HL-60/S4 (cell line): ENCODE data around the gene HVCN1.
"Not testable (repeated sequence)": the region's sequence is repeated elsewhere in the genome, so short reads cannot be mapped to it uniquely, and the experiment has no call there.

ENCODE experiments used
- in situ Hi-C: fragments of 300-500 bp; cut with MboI; formaldehyde crosslinking; loops from 2 replicates; pipeline ENCODE4 v1.14.3; 2022; ENCODE audit warnings: low sequenced_read_pairs

Gene HVCN1, protein sequence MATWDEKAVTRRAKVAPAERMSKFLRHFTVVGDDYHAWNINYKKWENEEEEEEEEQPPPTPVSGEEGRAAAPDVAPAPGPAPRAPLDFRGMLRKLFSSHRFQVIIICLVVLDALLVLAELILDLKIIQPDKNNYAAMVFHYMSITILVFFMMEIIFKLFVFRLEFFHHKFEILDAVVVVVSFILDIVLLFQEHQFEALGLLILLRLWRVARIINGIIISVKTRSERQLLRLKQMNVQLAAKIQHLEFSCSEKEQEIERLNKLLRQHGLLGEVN

DNA sequence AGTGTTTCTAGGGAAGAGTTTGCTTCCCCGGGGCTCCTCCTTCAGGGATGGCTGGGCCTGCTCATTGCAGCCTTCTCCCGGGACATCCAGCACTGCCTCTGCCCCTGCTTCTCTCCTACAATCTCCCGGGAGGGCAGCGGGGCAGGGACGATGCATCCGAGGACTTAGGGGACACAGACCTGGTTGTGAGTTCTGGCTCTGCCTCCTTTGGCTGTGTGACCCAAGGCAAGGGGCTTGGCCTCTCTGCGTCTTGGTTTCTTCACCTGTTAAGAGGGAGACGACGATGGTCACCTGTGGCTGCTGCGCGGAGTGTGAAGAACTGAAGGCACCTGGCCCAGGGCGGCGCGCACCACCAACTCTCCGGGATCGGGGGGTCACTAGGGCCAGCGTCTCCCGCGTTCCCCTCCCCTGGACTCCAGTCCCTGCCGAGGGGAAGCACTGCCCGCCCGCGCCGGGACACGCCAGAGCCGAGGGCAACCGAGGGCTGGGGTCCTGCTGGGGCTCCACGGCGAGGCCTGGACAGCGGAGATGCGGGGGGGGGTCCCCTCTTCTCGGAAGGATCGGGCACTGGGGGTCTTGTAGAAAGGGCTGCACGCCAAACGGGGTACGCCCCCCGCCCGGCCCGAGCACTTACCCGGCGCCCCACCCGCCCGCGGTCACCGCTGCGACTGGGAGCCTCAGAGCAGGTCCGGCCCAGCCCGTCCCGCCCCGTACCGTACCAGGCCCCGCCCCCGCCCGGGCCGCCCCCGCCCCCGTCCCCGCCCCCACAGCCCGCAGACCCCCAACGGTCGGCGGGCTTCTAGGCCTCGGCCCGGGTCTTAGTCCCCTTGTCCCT is at the start of gene HVCN1:
Gene HVCN1 (minus strand): TSS at position 670 of the 835 bp plus-strand sequence. CDS start 5,870 bp downstream, outside the sequence.
- in situ Hi-C loops, result no loop called here

DNA sequence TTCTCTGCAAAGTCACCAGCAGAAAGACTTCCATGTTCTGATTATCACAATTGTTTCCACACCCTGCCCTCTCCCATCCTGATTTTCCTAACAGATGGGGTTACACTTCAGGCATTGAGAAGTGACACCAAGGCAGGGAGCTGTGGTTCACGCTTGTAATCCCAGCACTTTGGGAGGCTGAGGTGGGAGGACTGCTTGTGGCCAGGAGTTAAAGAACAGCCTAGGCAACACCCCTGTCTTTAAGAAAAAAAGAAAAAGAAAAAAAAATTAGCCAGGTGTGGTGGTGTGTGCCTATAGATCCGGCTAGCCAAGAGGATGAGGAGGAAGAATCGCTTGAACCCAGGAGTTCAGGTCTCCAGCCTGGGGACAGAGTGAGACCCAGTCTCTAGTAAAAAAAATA is 48.6 kb upstream of the HVCN1 start:
- in situ Hi-C loops, result no loop called here

DNA sequence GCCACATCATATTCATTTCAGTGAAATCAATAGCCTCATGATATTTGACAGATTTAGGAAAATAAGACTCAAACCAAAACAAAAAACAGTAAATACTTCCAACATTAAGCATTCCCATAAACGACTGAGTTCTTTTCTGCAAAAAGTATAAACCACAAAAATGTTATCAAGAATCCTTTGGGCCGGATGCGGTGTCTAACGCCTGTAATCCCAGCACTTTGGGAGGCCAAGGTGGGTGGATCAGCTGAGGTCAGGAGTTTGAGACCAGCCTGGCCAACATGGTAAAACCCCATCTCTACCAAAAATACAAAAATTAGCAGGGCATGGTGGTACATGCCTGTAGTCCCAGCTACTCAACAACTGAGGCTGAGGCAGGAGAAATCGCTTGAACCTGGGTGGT is 48.1 kb upstream of the HVCN1 start:
- in situ Hi-C loops, result not testable (repeated sequence)

DNA sequence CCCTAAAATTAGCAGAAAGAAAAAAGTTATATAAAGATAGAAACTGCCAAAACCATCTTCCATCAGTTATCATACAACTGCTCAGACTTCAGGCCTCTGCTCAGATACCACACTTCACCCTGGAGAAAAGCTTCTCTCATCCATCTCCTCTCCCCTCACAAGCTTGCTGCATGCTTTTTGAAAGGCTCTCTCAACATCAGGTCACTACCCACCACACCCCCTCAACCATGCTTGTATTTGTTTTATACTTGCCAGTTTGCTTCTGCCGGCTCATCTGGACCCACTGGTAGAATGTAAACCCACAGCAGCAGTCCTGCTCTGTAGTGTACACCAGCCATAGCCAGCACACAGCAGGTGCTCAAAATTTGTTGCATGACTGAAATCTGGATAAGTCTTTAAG is 45.0 kb upstream of the HVCN1 start:
- in situ Hi-C loops, result no loop called here

DNA sequence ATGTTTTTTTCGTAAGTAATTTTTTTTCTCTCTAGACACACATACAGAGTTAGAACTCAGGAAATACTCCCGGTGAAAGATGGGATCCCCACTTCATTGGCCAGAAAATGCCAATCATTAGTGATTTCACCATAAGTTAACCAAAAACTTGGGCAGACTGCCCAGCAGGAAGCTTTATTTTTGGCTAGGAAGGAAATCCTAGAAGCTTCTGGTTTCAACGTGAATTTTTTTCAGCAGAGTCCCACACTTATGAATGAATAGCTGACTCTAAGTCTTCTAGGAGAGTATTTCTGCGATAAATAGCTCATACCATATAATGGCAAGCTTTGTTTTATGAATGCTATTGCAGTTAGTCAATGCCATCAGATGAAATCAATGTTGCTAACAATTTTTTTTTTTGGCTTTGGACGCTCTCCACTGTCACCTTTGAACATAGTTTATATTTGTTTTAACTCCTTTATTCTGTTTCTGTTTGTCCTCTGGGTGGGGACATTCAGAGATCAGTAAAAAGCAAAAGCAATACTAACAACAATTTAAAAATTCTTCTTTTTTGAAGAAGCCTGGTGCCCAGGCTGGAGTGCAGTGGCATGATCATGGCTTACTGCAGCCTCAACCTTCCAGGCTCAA is 44.3 kb upstream of the HVCN1 start:
- in situ Hi-C loops, result no loop called here

DNA sequence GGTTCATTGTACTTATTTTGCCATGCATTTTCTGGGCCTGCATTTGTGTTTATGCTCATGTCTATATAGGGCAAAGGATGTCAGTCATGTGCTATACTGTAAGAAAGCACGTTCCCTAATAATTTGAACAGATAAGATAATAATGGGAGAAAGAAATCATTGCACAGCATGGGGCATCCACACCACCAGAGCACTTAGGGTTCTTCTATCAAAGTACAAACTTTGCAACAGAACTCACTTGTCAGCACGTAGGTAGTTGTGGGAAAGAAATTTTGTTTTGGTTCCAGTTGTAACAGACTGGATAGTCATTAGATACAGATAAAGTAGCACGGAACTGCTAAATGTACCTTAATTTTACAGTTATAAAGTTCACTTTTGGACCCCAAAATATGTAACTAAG is 43.7 kb upstream of the HVCN1 start:
- in situ Hi-C loops, result no loop called here

DNA sequence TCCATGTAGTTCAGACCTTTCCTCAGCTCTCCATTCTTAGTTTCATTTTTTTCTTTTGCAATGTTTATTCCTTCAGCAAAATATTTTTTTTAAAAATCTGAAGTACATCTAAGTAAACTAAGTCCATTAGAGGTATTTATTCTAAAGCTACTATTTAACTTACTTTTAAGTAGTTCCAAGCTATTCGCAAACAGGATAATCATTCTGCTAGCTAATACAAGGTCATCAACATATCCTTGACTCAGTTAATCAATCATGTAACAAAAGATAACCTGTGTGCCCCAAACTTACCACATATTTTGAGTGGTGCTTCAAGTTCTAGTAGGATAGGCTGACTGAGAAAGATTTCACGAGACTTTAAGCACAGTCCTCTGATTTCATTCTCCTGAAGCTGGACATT is 42.6 kb upstream of the HVCN1 start:
- in situ Hi-C loops, result no loop called here

DNA sequence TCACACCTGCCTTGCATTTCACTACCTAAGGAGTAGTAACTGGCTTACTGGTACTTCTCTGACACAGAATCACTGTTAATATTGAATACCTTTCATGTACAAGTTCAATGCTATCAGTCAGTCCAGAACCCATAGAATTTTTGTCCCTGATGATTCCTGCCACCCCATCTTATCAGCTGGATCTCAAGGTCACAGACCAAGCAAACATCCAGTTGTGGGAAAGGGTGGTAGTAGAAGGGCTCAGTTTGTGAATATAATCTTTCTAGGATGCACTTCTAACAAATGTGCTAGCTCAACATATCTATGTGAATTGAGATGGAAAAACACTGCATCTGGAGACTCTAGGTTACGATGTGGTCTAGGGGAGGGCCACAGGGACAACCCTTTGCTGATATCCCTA is 39.7 kb upstream of the HVCN1 start:
- in situ Hi-C loops, result no loop called here

DNA sequence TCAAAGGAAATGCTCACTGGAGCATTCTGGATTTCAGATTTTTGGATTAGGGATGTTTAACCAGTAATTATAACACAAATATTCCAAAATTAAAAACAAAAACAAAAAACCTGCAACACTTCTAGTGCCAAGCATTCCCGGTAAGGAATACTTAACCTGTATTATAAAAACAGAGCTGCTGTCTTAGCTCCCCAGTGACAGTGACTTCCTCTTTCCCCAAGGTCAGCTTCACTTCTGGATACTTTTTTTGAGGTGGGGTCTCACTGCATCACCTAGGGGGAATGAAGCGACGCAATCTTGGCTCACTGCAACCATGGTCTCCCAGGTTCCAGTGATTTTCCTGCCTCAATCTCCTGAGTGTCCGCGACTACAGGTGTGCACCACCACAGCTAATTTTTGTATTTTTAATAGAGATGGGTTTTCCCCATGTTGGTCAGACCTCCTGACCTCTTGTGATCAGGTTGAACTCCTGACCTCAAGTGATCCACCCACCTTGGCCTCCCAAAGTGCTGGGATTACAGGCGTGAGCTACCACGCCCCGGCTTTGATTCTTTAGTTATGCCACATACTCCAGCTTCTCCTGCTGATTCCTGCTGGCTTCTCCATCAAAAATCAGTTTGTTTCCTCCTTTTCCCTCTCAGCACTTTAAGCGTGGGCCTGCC is 37.9 kb upstream of the HVCN1 start:
- in situ Hi-C loops, result no loop called here

DNA sequence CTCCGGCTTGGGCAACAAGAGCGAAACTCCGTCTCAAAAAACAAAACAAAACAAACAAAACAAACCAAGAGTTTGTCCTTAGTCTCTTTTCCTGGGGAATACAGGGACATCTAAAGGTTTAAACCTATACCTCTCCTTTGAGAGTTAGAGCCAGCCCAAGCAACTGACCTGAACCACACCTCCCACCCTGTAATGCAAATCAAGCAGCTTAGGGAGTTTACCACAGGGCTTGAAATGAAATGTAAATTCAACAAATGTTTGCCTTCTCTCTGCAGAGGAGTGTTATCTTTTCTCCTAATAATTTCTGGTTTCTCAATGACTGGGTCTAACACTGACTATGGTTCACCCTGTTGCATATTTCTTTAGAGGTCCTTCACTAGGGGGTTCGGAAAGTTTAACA is 37.1 kb upstream of the HVCN1 start:
- in situ Hi-C loops, result no loop called here

DNA sequence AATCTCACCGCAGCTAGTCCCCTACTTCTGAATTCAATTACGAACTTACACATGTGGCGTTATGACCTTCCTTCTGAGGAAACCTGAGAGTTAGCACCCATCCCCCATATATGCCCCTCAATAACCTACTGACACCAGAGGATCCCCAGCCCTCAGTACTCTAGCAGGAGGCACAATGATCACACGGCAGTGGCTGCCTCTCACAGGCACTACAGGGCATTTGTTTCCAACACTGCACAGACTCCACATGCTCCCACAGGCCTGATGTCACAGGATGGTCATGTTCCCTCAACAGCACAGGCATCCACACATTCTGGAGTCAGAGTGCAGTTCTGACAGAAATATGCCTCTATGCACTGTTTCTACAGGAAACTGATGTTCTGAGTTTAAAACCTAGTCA is 36.4 kb upstream of the HVCN1 start:
- in situ Hi-C loops, result no loop called here

DNA sequence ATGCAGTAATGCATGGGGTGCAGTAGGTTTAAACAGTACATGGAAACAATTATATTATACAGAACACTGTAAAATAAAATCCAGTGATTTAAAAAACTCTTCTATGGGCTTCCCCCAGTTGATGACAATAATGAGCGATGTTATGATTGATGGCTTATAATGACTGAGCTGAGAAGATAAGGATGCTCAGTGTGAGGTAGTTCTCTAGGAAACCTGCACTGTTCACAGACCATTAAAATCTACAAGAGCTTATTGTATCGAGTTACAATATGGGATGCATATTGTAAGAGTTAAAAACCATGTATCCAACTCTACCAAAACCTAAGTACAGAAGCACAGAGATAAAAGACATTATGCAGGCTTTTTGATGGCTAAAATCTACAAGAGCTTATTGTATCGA is 34.0 kb upstream of the HVCN1 start:
- in situ Hi-C loops, result not testable (repeated sequence)

DNA sequence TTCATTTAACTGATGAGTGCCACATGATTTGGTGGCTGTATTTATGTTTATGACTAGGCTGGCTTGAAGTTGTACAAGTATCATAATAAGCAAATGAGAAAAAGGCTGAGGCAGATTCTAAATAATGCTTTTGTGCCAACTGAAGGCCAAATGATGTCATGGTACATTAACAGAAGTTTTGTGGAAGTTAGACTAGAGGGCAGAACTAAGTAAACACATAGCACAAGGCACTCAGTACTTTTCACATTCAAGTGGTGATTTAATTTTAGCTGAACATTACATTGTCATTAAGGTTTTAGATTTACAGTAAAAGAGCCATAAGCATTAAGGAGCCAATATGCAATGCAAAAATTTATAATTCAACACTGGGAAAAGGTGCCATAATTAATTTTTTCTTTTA is 32.7 kb upstream of the HVCN1 start:
- in situ Hi-C loops, result no loop called here

DNA sequence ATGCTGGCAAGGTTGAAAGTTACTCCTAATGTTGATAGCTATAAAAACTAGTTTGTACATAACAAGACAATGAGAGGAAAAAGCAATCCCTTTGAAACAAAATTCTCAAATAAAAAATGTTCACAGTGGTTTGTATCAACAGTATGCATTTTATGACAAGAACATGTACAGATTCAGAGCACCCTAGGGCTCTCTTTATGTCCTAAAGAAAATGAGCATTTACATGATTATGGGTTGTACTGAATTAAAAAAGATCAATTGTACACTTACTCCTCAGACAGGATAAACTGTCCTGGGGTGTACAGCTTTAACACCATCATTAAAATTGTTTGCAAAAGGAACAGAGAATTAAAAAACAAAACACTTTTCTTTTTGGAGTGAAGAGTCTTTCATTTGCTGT is 31.6 kb upstream of the HVCN1 start:
- in situ Hi-C loops, result no loop called here

DNA sequence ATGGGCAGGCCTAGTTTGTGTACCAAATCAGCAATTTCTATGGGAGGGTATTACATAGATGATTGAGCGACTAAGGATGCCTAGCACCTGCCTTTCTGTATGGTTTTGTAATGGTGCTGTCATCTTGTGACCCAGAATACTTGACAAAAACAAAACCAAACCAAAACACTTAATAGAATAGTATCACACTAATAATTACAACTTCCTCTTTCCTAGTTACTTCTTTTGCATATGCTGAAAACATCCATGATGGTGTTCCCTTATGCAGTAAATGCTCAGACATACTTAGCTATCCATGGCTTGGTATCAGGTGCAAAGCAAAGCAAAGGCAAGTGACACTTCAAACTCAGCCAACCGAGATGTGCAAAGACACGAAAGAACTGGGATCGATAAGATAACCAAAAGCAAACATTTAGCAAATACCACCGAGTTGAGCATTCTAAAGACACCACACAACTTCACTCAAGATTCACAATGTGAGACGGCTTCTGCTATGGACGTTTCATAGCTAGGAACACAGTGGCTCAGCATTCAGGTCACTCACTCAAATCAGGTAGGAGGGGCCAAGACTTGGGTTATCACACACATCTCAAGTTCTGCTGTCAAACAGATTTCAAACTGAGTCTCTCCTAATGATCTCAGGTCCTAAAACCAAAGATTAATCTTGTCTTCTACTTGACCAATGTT is 29.4 kb upstream of the HVCN1 start:
- in situ Hi-C loops, result no loop called here

DNA sequence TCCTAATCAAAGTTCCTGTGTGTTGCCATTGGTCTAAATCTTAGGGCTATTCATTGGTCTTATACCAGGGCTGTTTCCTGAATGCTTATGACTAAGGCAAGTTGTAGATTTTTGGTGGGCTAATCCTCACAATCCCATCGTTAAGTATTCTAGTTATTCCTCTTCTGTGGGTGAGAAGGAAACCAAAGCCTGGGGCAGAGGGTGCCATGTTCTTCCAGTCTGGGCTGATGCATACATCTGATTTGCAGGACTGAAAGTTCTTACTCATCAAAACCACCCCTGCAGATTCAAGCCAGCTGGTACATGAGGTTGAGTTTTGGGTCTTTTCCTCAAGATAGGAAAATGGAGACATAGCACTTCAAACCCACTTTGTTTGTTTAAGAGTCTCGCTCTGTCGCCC is 28.1 kb upstream of the HVCN1 start:
- in situ Hi-C loops, result no loop called here

DNA sequence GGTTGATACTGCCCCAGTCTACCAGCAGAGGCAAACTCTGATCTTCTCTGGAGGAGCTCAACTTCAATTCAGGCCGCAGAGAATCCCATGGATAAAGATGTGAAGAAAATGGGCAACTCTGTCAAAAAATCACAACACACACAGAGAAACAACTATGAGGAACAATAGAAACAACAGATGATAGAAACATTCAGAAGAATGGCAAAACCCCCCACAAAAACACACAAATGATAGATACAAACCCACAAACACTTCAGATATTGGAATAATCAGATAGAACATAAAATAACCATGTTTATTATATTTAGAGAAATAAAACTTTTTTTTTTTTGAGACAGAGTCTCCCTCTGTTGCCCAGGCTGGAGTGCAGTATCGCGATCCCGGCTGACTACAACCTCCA is 20.0 kb upstream of the HVCN1 start:
- in situ Hi-C loops, result no loop called here

DNA sequence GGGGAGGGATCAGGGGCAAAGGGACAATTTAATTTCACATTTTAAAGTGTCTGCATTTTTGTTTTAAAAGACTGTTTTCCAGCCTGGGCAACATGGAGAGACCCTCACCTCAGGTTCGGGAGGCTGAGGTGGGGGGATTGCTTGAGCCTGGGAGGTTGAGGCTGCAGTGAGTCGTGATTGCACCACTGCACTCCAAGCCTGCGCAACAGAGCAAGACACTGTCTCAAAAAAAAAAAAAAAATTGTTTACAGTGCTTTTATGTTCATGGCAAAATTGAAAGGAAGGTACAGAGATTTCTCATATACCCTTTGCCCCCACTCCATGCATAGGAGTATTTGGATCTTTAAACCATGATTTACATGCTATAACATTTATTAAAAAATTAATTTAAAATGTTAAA is 16.4 kb upstream of the HVCN1 start:
- in situ Hi-C loops, result no loop called here

DNA sequence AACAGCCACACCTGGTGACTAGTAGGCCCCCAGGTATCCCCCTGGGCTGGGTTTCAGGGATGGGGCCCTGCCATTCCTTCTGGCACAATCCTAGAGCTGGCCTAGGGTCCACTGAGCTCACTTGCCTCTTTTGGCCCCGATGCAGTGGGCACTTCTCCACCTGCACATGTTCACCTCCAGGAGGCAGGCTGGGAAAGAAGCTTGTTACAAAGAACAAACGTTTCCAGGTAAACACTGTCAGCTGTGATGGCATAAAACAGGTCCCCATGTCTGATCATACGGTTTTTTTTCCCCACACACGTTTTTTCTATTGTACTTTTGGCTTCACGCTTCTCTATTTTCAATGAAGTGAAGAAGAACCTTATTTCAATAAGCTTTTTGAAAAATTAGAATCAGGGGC is 15.8 kb upstream of the HVCN1 start:
- in situ Hi-C loops, result no loop called here

DNA sequence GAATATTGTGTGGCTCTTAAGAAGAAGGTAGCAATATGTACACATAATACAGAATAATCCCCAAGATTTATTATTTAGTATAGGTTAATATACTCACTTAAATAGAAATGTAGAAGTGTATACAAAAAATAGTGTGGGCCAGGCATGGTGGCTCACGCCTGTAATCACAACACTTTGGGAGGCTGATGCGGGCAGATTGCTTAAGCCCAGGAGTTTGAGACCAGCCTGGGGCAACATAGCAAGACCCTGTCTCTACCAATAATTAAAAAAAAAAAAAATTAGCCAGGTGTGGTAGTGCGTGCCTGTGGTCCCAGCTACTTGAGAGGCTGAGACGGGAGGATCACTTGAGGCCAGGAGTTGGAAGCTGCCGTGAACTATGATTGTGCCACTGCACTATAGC is 15.3 kb upstream of the HVCN1 start:
- in situ Hi-C loops, result no loop called here

DNA sequence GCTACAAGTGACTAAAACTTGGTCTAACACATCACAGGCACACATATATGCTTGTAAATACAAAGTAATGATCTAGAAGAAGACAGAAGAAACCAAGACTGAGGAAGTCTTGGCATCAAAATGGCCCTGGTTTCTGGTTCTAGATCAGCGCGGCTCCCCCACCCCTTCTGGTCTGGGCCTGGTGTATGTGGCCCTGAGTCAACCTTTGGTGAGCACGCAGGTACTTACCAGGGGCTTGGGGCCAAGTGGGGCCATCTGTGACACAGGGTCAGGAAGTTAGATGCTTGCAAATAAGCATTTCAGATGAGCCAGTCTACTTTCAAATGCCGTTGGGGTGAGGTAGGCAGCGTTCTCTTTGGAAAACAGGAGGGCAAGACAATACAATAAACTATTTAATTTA is 13.2 kb upstream of the HVCN1 start:
- in situ Hi-C loops, result no loop called here
